ENCODE measurements around the gene OSBPL5. TPM values are rescaled to one million over a fixed set of nuclear protein-coding genes. Genes with fewer than 3 reads are reported as not detected.

OSBPL5 gene
- polyA plus RNA-seq, 6 donors from 2014 or later = 0.12 to 0.25 TPM; not detected in 4

GRCh38 chr11:3193373-3194015 lies 28.4 kb upstream of the OSBPL5 start:
- Mint-ChIP-seq H3K4me1 (no peaks in the 10 kb centered on the region), H3K9me3 (peaks cover 0 to 4% (median 0%) of the 10 kb centered on the region in 7 donors), H3K27me3 (peaks cover 0 to 6% (median 0%) of the 10 kb centered on the region in 3 donors), H3K27ac (no peak overlapping the region), H3K36me3 (no peaks in the 10 kb centered on the region), H3K4me3 (no peak overlapping the region)
- DNase-seq (no peak), ATAC-seq (ENCODE audit: low read depth in 2 of 2) (no peak)

GRCh38 chr11:3192511-3193372 lies 27.6 kb upstream of the OSBPL5 start:
- no peaks in the 10 kb centered on the region for H3K4me1 Mint-ChIP-seq
- peaks cover 0 to 4% (median 0%) of the 10 kb centered on the region in 7 donors for H3K9me3 Mint-ChIP-seq
- no peak overlapping the region for H3K27ac Mint-ChIP-seq
- ATAC-seq (ENCODE audit: low read depth in 2 of 2) (no peak), DNase-seq (no peak)
- peaks cover 0 to 6% (median 0%) of the 10 kb centered on the region in 3 donors for H3K27me3 Mint-ChIP-seq
- no peak overlapping the region for H3K4me3 Mint-ChIP-seq
- H3K36me3 Mint-ChIP-seq = no peaks in the 10 kb centered on the region

GRCh38 chr11:3191586-3192324 lies 26.6 kb upstream of the OSBPL5 start:
- ATAC-seq (ENCODE audit: low read depth in 2 of 2) (no peak), DNase-seq (no peak)
- Mint-ChIP-seq H3K4me3 (no peak overlapping the region), H3K9me3 (peaks cover 0 to 4% (median 0%) of the 10 kb centered on the region in 7 donors), H3K27ac (peak overlapping the region in 1 of 6 donors; percentile 35), H3K4me1 (no peaks in the 10 kb centered on the region), H3K27me3 (peaks cover 0 to 6% (median 6%) of the 10 kb centered on the region in 3 donors), H3K36me3 (no peaks in the 10 kb centered on the region)

- no peaks in the 10 kb centered on the region for H3K4me1 Mint-ChIP-seq
- H3K36me3 Mint-ChIP-seq = no peaks in the 10 kb centered on the region
- no peak overlapping the region for H3K27ac Mint-ChIP-seq
- no peak for ATAC-seq (ENCODE audit: low read depth in 2 of 2)
- H3K27me3 Mint-ChIP-seq = peaks cover 0 to 6% (median 6%) of the 10 kb centered on the region in 3 donors
- peaks cover 0 to 4% (median 0%) of the 10 kb centered on the region in 7 donors for H3K9me3 Mint-ChIP-seq
- DNase-seq = no peak
- no peak overlapping the region for H3K4me3 Mint-ChIP-seq
These were observed 25.5 kb upstream of the OSBPL5 start for GRCh38 chr11:3190600-3190999.

- Mint-ChIP-seq H3K27ac (no peak overlapping the region), H3K27me3 (peaks cover 0 to 6% (median 6%) of the 10 kb centered on the region in 3 donors), H3K4me3 (no peak overlapping the region), H3K9me3 (peaks cover 0 to 4% (median 0%) of the 10 kb centered on the region in 7 donors), H3K36me3 (no peaks in the 10 kb centered on the region), H3K4me1 (no peaks in the 10 kb centered on the region)
- DNase-seq = no peak
- ATAC-seq (ENCODE audit: low read depth in 2 of 2) = no peak
These were observed 24.9 kb upstream of the OSBPL5 start for GRCh38 chr11:3189886-3190583.

- H3K36me3 Mint-ChIP-seq = no peaks in the 10 kb centered on the region
- DNase-seq (no peak), ATAC-seq (ENCODE audit: low read depth in 2 of 2) (no peak)
- peaks cover 0 to 6% (median 6%) of the 10 kb centered on the region in 3 donors for H3K27me3 Mint-ChIP-seq
- peaks cover 0 to 5% (median 0%) of the 10 kb centered on the region in 3 donors for H3K4me1 Mint-ChIP-seq
- peaks cover 0 to 4% (median 0%) of the 10 kb centered on the region in 7 donors for H3K9me3 Mint-ChIP-seq
- no peak overlapping the region for H3K27ac Mint-ChIP-seq
- H3K4me3 Mint-ChIP-seq = no peak overlapping the region
These were observed 24.2 kb upstream of the OSBPL5 start for GRCh38 chr11:3189196-3189843.

- Mint-ChIP-seq H3K27ac (no peak overlapping the region), H3K4me3 (no peak overlapping the region), H3K9me3 (peaks cover 0 to 4% (median 0%) of the 10 kb centered on the region in 7 donors), H3K36me3 (no peaks in the 10 kb centered on the region), H3K4me1 (peaks cover 0 to 5% (median 0%) of the 10 kb centered on the region in 3 donors), H3K27me3 (peaks cover 0 to 6% (median 6%) of the 10 kb centered on the region in 3 donors)
- ATAC-seq (ENCODE audit: low read depth in 2 of 2) (no peak), DNase-seq (no peak)
These were observed 23.5 kb upstream of the OSBPL5 start for GRCh38 chr11:3188496-3189195.

GRCh38 chr11:3186166-3186953 lies 21.2 kb upstream of the OSBPL5 start:
- no peak for ATAC-seq (ENCODE audit: low read depth in 2 of 2)
- H3K27ac Mint-ChIP-seq = no peak overlapping the region
- H3K4me3 Mint-ChIP-seq = no peak overlapping the region
- DNase-seq = no peak
- H3K36me3 Mint-ChIP-seq = no peaks in the 10 kb centered on the region
- H3K27me3 Mint-ChIP-seq = peaks cover 0 to 12% (median 6%) of the 10 kb centered on the region in 3 donors
- H3K4me1 Mint-ChIP-seq = peaks cover 0 to 5% (median 0%) of the 10 kb centered on the region in 3 donors
- peaks cover 0 to 5% (median 2%) of the 10 kb centered on the region in 7 donors for H3K9me3 Mint-ChIP-seq

- H3K9me3 Mint-ChIP-seq = peaks cover 0 to 9% (median 4%) of the 10 kb centered on the region in 7 donors
- DNase-seq = no peak
These were observed 19.7 kb upstream of the OSBPL5 start for GRCh38 chr11:3184732-3185347.

GRCh38 chr11:3183523-3183922 lies 18.4 kb upstream of the OSBPL5 start:
- no peak for DNase-seq
- peaks cover 0 to 13% (median 8%) of the 10 kb centered on the region in 3 donors for H3K27me3 Mint-ChIP-seq
- H3K4me1 Mint-ChIP-seq = peaks cover 0 to 5% (median 0%) of the 10 kb centered on the region in 3 donors
- no peak overlapping the region for H3K4me3 Mint-ChIP-seq
- H3K9me3 Mint-ChIP-seq = peaks cover 0 to 13% (median 5%) of the 10 kb centered on the region in 7 donors
- no peak overlapping the region for H3K27ac Mint-ChIP-seq
- ATAC-seq (ENCODE audit: low read depth in 2 of 2) = no peak
- no peaks in the 10 kb centered on the region for H3K36me3 Mint-ChIP-seq

More at GRCh38 chr11:3184732-3185347, 19.7 kb upstream of the OSBPL5 start:
- no peak for ATAC-seq (ENCODE audit: low read depth in 2 of 2)
- Mint-ChIP-seq H3K4me3 (no peak overlapping the region), H3K27me3 (peaks cover 2 to 13% (median 7%) of the 10 kb centered on the region in 3 donors), H3K36me3 (no peaks in the 10 kb centered on the region), H3K27ac (no peak overlapping the region), H3K4me1 (peaks cover 0 to 5% (median 0%) of the 10 kb centered on the region in 3 donors)

- Mint-ChIP-seq H3K36me3 (no peaks in the 10 kb centered on the region), H3K9me3 (peaks cover 0 to 23% (median 7%) of the 10 kb centered on the region in 7 donors), H3K4me3 (no peak overlapping the region), H3K4me1 (peaks cover 0 to 5% (median 0%) of the 10 kb centered on the region in 3 donors), H3K27ac (no peak overlapping the region), H3K27me3 (peaks cover 0 to 11% (median 10%) of the 10 kb centered on the region in 3 donors)
- DNase-seq = no peak
- no peak for ATAC-seq (ENCODE audit: low read depth in 2 of 2)
These were observed 17.3 kb upstream of the OSBPL5 start for GRCh38 chr11:3182462-3182852.

Measured in naive B cell (primary cell).